GM12878 (cell line): ENCODE data around the gene C14orf119.

ENCODE experiments used
- BACH1 ChIP-seq: fragments of 450-650 bp; IDR thresholded peaks from 2 replicates; pipeline ENCODE4 v1.6.1; 2017; ENCODE audit warnings: mild to moderate bottlenecking, borderline replicate concordance
- MXI1 ChIP-seq: fragments of 150-350 bp; IDR thresholded peaks from 2 replicates; pipeline ENCODE4 v1.6.1; 2011; ENCODE audit warnings: low read depth, mild to moderate bottlenecking, inconsistent platforms, low read length, improper control_type of control experiment
- POLR2A ChIP-seq: IDR thresholded peaks from 2 replicates; pipeline ENCODE4 v1.6.1; 2011; ENCODE audit warnings: low read depth, mild to moderate bottlenecking, low read length
- POLR2AphosphoS5 ChIP-seq: IDR thresholded peaks from 2 replicates; pipeline ENCODE4 v1.6.1; 2011; ENCODE audit warnings: mild to moderate bottlenecking, low read length, inconsistent platforms
- RBBP5 ChIP-seq: fragments of 200-600 bp; sonication (generic); conservative IDR thresholded peaks from 2 replicates; pipeline ENCODE4 v1.6.1; 2016
- SIX5 ChIP-seq: IDR thresholded peaks from 2 replicates; pipeline ENCODE4 v1.6.1; 2011; ENCODE audit warnings: mild to moderate bottlenecking, low read depth, low read length, moderate library complexity; ENCODE audit not compliant: severe bottlenecking
- SP1 ChIP-seq: IDR thresholded peaks from one replicate; pipeline ENCODE4 v1.6.1; 2011; ENCODE audit warnings: low read depth, low read length
- SPI1 ChIP-seq: IDR thresholded peaks from 2 replicates; pipeline ENCODE4 v1.6.1; 2011; ENCODE audit warnings: low read depth, mild to moderate bottlenecking, low read length, moderate library complexity, borderline replicate concordance; ENCODE audit not compliant: insufficient read depth
- STAT1 ChIP-seq: fragments of 450-650 bp; conservative IDR thresholded peaks from 2 replicates; pipeline ENCODE4 v1.6.1; 2014; ENCODE audit warnings: antibody characterized with exemption, mild to moderate bottlenecking
- TF ChIP-seq, protein P1 (sequence below), 3 experiments: IDR thresholded peaks in 2 of 3; conservative IDR thresholded peaks in 1 of 3; 2 replicates each; pipeline ENCODE4 v1.5.1; 2011; ENCODE audit warnings: low read depth in 3 of 3, low read length in 3 of 3, mild to moderate bottlenecking in 3 of 3, control low read depth in 2 of 3, moderate library complexity in 2 of 3, inconsistent platforms in 1 of 3, mixed read lengths in 1 of 3; ENCODE audit not compliant: control insufficient read depth in 2 of 3, insufficient read depth in 1 of 3; ENCODE audit errors: extremely low read depth in 1 of 3
- TF ChIP-seq, protein P2 (sequence below): IDR thresholded peaks from 2 replicates; pipeline ENCODE4 v1.6.1; 2012; ENCODE audit warnings: mild to moderate bottlenecking, low read depth, low read length
- TF ChIP-seq, protein P3 (sequence below): IDR thresholded peaks from 2 replicates; pipeline ENCODE4 v1.6.1; 2012; ENCODE audit warnings: low read depth, low read length, improper control_type of control experiment

DNA sequence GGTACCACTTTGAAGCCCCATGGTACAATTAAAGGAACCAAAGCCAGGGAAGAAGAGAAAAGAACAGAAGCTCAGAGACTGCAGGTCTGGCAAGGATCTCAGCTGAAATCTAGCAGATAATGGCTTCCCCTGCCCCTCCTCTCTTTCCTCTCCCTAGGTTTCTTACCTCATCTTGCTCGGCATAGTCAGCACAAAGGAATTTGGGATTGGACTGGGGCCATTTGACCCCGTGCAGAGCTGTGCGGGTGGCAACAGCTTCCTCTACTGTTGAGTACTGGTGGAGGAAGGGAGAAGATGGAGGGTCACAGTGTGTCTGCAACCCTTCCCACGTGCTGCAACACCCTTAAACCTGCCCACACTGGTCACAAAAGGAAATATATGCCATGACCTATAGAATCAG lies 33.3 kb upstream of the C14orf119 start:
- TF ChIP-seq, protein P1, sequence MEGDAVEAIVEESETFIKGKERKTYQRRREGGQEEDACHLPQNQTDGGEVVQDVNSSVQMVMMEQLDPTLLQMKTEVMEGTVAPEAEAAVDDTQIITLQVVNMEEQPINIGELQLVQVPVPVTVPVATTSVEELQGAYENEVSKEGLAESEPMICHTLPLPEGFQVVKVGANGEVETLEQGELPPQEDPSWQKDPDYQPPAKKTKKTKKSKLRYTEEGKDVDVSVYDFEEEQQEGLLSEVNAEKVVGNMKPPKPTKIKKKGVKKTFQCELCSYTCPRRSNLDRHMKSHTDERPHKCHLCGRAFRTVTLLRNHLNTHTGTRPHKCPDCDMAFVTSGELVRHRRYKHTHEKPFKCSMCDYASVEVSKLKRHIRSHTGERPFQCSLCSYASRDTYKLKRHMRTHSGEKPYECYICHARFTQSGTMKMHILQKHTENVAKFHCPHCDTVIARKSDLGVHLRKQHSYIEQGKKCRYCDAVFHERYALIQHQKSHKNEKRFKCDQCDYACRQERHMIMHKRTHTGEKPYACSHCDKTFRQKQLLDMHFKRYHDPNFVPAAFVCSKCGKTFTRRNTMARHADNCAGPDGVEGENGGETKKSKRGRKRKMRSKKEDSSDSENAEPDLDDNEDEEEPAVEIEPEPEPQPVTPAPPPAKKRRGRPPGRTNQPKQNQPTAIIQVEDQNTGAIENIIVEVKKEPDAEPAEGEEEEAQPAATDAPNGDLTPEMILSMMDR (IDR thresholded peaks at IDR 0.05 in 2 of 3, conservative IDR thresholded peaks at IDR 0.05 in 1 of 3; ENCODE audit: control insufficient read depth in 2 of 3, extremely low read depth in 1 of 3, insufficient read depth in 1 of 3, low read depth in 3 of 3, low read length in 3 of 3): no peak
- TF ChIP-seq SPI1 (no peak), SP1 (no peak), POLR2A (no peak), RBBP5 (no peak), POLR2AphosphoS5 (no peak), STAT1 (no peak), SIX5 (no peak), MXI1 (no peak), BACH1 (no peak)
- TF ChIP-seq, protein P2, sequence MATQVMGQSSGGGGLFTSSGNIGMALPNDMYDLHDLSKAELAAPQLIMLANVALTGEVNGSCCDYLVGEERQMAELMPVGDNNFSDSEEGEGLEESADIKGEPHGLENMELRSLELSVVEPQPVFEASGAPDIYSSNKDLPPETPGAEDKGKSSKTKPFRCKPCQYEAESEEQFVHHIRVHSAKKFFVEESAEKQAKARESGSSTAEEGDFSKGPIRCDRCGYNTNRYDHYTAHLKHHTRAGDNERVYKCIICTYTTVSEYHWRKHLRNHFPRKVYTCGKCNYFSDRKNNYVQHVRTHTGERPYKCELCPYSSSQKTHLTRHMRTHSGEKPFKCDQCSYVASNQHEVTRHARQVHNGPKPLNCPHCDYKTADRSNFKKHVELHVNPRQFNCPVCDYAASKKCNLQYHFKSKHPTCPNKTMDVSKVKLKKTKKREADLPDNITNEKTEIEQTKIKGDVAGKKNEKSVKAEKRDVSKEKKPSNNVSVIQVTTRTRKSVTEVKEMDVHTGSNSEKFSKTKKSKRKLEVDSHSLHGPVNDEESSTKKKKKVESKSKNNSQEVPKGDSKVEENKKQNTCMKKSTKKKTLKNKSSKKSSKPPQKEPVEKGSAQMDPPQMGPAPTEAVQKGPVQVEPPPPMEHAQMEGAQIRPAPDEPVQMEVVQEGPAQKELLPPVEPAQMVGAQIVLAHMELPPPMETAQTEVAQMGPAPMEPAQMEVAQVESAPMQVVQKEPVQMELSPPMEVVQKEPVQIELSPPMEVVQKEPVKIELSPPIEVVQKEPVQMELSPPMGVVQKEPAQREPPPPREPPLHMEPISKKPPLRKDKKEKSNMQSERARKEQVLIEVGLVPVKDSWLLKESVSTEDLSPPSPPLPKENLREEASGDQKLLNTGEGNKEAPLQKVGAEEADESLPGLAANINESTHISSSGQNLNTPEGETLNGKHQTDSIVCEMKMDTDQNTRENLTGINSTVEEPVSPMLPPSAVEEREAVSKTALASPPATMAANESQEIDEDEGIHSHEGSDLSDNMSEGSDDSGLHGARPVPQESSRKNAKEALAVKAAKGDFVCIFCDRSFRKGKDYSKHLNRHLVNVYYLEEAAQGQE: no peak
- TF ChIP-seq, protein P3, sequence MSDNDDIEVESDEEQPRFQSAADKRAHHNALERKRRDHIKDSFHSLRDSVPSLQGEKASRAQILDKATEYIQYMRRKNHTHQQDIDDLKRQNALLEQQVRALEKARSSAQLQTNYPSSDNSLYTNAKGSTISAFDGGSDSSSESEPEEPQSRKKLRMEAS: no peak
